ENCODE results near the gene MEN1.
"Not testable (repeated sequence)": the region's sequence is repeated elsewhere in the genome, so short reads cannot be mapped to it uniquely, and the experiment has no call there.

The MEN1 gene

GRCh38 chr11:64831411-64831891 is 21.1 kb upstream of the MEN1 start:
- peak; percentile 52 for DNase-seq

GRCh38 chr11:64829536-64830251 is 19.3 kb upstream of the MEN1 start:
- no peak for DNase-seq

DNA sequence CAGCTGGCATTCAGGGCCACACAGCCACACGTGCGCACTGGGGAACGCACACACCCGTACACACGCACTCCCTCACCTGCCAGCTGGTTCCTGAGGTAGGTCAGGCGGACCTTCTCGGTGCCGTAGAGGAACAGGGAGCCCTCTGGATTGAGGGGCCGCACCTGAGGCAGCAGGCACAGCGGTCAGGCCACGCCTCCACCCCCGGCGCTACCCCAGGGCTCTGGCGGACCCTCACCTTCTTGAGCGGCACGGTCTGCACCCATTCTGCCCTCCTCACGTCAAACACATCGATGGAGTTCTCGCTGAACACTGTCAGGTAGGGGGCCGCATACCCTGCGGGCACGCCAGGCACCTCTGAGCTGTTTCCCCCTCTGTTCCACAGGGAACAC is 17.1 kb upstream of the MEN1 start:
- no peak for DNase-seq

DNA sequence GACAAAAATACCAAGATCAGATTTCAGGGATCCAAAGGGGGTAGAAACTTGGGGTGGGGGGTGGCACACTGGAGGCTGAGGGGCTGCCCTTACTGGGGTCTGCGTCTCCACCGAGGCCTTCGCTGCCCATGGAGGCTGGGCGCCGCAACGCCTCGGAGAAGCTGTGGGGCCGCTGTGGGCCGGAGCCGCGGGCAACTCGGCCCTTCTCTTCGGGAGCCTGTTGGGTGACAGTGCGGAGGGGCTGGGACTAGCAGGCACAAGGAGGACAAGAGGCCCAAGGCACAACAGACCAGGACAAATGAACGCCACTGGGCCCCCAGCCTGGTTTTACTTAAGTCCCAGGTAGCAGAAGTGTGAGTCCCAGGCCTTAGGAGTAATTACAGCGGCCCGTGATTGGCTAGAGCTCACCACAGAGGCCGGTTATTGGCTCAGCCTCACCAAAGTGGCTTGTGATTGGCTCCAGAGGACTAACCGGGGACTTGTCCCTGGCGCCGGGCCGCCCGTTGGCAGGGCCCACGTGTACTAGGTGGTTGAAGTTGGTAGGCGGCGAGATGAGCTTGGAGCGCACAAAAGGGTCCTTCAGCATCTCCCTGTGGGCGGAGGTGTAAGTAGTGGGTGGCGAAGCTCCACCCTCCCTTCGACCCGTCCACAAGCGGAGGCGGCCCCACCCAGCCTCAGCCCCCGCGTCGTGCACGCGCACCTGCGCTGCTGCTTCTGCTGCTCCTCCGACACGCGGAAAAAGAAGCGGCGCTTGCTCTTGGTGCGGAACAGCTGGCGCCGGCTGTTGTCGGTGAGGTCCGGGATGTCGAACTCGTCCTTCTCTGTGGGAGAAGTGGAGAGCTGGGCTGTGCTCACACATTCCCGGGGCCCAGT is 16.5 kb upstream of the MEN1 start:
- DNase-seq = no peak

GRCh38 chr11:64826062-64826461 is 15.7 kb upstream of the MEN1 start:
- DNase-seq = no peak

DNA sequence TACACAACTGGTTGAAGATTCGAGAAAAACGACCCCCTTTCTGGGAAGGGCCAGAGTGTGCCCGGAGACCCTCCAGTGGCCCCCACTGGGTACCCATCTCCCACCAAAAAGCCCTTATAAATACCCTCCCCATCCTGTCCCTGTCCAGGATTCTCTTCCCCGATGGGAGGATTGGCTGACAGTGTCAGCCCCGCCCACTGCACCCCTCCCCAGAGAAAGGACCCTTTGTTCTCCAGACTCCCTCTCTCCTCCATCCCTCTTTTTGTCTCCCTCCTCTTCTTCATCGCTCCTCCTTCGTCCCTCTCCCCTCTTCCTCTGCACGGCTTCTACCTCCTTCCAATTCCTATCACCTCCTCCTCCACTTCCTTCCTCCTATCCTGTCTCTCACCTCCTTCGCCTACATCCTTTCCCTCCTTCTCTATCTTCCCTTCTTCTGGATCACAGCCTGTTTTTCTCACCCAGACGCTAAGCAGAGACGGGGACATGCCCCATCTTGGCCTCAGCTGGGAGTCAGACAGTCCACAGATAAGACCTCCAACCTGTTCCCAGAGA is 13.3 kb upstream of the MEN1 start:
- DNase-seq = no peak

DNA sequence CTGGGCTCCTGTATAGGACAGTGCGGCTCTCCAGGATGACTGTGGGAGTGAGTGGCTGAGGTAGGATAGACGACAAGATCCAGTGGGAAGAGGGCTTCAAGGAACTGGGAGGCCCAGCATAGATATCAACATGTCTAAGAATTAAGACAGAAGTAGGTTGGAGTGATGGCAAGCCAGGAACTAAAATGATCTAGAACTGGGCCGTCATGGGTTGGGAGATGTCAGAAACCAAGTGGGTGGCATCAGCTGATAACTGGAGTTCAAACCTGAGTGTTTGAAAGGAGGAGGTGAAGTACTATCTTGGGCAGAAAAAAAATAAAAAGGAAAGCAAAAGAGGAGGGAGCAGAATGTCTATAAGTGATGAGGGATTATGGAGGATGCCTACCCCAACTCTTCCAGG is 7.1 kb upstream of the MEN1 start:
- no peak for DNase-seq

GRCh38 chr11:64815433-64815832 is 5.1 kb upstream of the MEN1 start:
- DNase-seq = not testable (repeated sequence)

GRCh38 chr11:64814712-64815187 is 4.4 kb upstream of the MEN1 start:
- DNase-seq = no peak

DNA sequence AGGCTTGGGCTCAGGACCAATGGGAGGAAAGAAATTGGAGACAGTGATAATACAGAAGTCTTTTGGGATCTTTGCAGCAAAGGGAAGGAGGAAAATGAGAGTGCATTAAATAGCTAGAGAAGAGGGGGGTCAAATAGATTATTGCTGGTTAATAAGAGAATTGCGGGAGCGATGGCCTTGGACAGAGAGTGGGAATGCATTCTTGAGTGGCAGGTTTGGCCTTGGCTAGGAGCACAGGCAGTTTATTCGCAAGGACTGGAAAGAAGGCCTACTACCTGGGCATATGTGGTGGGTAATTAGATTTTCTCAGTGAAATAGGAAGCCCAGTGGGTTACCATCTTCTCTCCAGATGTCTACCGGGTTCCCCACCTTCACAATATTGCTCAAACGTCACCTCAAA is 3.5 kb upstream of the MEN1 start:
- DNase-seq = no peak

DNA sequence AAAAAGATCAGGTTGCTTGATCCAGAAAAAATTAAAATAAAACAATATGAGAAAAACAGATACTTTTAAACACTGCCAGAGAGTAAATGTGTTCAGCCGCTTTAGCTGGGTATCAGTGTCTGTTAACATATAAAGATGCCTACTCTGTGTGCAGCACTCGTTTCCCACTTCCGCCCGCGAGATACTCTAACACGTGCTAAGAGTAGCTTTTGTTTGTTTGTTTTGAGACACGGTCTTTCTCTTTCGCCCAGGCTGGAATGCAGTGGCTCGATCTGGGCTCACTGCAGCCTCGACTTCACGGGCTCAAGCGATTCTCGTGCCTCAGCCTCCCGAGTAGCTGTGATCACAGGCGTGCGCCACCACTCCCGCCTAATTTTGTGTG is 531 bp upstream of the MEN1 start:
- DNase-seq = no peak

- no peak for DNase-seq
Observed at GRCh38 chr11:64809781-64810241, 540 bp downstream of the MEN1 start.

DNA sequence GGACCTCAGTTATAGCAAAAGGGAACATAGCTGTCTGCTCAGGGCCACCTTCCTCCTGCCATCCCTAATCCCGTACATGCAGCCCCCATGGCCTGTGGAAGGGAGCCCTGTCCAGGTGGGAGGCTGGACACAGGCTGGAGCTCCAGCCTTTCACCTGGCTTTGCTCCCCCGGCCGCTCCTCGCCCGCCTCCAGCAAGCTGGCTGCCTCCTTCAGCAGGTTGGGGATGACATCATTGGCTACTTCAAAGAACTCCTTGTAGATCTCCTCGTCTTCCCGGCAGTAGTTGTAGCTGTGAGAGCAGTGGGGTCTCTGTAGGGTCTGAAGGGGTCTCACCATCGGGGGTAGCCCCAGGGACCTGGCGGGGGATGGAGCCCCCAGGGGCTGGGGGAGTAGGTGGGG is 4.9 kb downstream of the MEN1 start:
- DNase-seq = no peak

DNA sequence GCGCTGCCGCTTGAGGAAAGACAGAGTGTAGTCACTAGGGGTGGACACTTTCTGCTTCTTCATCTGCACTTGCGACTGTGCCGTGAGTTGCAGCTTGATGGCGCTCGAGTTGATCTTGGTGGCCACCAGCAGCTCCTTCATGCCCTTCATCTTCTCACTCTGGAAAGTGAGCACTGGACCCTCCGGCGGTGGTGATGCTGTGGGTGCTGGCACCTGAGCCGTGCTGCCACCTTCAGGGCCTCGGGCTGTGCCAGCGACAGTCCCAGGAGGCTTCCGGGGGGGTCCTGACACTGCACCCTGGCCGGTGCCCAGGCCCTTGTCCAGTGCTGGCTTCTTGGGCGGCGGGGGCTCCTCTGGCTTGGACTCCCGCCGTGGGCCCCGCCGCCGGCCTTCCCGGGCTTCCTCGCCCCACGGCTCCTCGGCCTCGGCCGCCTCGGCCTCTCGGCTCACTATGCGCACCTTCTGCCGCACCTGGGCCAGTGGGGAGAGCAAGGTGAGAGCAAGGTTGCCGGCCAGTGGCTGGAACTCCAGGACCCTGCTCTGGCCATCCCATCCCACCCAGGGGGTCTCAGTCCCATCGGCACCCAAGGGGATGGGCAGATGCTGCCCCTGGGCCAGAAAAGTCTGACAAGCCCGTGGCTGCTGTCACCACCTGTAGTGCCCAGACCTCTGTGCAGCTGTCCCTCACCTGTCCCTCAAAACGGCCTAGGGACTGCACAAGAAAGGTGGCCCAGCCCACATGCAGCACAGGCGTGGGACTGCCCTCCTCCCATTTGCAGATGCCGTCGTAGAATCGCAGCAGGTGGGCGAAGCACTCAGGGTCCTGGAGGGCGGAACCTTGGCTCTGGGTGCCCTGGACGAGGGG is 5.8 kb downstream of the MEN1 start:
- DNase-seq = no peak

DNA sequence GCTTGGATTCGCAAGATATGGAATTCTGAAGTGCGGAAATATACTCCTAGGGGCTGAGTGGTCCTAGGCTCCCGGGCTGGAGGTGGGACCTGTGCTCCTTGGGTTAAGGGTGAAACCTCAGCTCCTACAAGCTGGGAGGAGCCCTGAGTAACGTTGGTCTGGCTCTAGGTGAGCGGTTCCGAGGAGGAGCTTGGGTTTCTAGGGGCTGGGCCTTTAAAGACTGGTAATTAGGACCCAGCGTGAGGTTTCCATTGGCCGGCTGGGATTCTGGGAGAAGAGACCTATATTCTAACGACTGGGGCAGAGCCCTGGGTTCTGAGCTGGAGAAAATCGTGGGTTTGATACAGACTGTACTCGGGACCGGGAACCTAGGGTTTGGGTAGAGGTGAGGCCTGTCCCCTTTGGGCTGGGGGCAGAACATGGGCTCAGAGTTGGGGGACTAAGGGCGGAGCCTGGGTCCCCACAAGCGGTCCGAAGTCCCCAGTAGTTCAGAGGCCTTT is 6.5 kb downstream of the MEN1 start:
- DNase-seq = no peak

- DNase-seq = peak; percentile 84
Observed at GRCh38 chr11:64803158-64803845, 7.0 kb downstream of the MEN1 start, which contains the start of gene MAP4K2. Gene MAP4K2 (minus strand): TSS chr11:64803214. CDS start chr11:64803149, 65 bp downstream.

DNA sequence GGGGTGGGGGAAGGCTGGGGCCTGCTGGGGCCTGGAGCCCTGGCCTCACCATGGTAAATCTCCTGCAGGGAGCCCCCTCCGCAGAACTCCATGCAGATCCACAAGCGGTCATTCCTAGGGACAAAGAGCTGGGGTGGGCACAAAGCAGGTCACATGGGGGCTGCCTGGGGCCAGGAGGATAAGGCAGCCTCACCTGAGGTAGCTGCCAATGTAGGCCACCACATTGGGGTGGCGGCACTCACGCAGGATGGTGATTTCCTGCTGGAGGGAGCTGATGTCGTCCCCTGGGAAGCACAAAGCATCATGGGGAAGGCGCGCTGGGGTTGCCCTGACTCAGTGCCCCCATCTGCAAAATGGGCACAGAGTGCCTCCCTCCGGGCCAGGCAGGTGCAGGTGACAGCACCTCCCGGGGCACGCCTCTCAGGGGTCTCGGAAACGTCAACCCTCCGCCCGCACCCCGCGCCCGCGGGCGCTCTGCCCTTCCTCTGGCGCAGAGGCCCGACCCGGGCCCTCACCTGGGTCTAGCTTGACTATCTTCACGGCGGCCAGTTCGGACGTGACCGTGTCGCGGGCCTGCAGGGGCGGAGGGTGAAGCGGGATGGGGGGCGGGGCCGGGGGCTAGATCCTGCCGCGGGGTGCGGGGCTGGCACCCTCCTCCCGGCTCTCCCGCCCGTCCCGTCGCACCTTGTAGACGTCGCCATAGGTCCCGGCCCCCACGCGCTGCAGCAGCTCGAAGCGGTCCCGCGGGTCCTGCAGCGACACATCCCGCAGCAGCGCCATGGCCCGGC is 7.8 kb downstream of the MEN1 start:
- no peak for DNase-seq

DNA sequence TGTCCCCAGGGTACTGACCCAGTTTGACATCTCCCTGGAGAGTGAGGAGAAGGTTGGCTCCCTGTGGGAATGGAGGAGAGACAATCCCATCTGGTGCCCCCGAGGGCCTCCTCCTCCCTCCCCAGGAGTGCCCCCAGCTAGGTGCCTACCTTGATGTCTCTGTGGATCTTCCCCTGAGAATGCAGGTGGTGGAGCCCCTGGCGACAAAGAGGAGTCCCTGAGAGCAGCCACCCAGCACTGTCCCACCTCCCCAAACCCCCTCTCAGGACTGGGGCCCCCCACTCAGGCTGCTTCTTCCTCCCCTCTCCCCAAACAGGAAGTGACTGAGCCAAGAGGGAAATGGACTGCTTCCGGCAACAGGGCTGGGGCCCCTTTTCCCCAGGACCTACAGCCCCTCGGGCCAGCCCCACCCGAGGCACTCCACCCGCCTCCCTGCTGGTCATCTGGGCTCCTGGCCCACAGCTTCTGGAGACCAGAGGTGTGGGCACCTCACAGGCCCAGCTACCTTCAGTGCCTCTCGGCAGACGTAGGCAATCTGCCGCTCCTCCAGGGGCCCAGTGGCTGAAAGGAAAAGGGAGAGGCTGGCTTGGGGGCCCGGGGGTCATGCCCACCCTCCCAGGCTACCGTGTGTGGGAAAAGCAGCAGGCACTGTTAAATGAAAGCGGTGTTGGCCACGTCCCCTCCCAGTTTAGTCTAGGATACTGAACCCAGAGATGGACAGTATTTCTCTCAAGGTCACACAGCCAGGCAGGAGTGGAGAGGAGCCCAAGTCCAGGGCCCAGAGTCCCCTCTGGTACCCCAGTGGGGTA is 8.6 kb downstream of the MEN1 start:
- no peak for DNase-seq

GRCh38 chr11:64801158-64801464 is 9.2 kb downstream of the MEN1 start:
- no peak for DNase-seq

All from NCI-H1092 (cell line).